Sigmoid colon (tissue), 3 donors: ENCODE data around the gene SYNPO2.

Experiments used
- POLR2A ChIP-seq, 2 donors: fragments of 450-650 bp; IDR thresholded peaks; one replicate each; pipeline ENCODE4 v1.6.1; 2016; ENCODE audit warnings: antibody characterized with exemption in 2 of 2, mild to moderate bottlenecking in 2 of 2, moderate library complexity in 2 of 2
- TF ChIP-seq, protein P1 (sequence below), 4 experiments: fragments of 450-650 bp in 3 of 4; fragments of 200-600 bp in 1 of 4; IDR thresholded peaks; one replicate each; pipeline ENCODE4 v1.5.1; 2016 to 2019; ENCODE audit warnings: antibody characterized with exemption in 4 of 4, mild to moderate bottlenecking in 3 of 4, moderate library complexity in 2 of 4

DNA sequence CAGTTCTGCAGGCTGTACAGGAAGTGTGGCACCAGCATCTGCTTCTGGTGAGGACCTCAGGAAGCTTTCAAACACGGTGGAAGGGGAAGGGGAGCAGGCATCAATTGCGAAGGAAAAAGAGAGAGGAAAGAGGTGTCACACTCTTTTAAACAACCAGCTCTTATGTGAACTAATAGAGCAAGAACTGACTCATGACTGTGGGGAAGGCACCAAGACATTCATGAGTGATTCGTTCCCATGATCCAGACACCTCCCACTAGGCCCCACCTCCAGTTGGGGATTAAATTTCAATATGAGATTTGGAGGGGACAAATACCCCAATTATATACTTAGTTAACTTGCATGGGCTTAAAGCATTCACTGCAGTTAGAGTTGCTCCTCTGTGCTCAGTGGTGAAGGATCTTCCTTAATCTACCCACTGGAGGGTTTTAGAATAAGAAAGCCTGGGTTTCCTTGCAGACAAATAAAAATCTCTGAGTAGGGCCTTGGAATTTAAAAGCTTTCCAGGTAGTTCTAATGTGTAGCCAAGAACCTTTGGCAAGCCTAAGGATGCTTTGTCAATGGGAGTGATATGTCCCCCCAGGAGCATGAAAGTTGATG lies 60.0 kb downstream of the SYNPO2 start:
- no peak for TF ChIP-seq POLR2A (IDR thresholded peaks at IDR 0.05)
- TF ChIP-seq, protein P1, sequence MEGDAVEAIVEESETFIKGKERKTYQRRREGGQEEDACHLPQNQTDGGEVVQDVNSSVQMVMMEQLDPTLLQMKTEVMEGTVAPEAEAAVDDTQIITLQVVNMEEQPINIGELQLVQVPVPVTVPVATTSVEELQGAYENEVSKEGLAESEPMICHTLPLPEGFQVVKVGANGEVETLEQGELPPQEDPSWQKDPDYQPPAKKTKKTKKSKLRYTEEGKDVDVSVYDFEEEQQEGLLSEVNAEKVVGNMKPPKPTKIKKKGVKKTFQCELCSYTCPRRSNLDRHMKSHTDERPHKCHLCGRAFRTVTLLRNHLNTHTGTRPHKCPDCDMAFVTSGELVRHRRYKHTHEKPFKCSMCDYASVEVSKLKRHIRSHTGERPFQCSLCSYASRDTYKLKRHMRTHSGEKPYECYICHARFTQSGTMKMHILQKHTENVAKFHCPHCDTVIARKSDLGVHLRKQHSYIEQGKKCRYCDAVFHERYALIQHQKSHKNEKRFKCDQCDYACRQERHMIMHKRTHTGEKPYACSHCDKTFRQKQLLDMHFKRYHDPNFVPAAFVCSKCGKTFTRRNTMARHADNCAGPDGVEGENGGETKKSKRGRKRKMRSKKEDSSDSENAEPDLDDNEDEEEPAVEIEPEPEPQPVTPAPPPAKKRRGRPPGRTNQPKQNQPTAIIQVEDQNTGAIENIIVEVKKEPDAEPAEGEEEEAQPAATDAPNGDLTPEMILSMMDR (IDR thresholded peaks at IDR 0.05), result no peak
